Germinal center (tissue), 1 donor: ENCODE results near the gene PCDHGA3.
"Not testable (repeated sequence)": the region's sequence is repeated elsewhere in the genome, so short reads cannot be mapped to it uniquely, and the experiment has no call there.

Source experiments
- DNase-seq: peaks from one replicate; pipeline ENCODE4 v3.0.0; 2012; ENCODE audit warnings: mixed read lengths, low spot score

The PCDHGA3 gene

DNA sequence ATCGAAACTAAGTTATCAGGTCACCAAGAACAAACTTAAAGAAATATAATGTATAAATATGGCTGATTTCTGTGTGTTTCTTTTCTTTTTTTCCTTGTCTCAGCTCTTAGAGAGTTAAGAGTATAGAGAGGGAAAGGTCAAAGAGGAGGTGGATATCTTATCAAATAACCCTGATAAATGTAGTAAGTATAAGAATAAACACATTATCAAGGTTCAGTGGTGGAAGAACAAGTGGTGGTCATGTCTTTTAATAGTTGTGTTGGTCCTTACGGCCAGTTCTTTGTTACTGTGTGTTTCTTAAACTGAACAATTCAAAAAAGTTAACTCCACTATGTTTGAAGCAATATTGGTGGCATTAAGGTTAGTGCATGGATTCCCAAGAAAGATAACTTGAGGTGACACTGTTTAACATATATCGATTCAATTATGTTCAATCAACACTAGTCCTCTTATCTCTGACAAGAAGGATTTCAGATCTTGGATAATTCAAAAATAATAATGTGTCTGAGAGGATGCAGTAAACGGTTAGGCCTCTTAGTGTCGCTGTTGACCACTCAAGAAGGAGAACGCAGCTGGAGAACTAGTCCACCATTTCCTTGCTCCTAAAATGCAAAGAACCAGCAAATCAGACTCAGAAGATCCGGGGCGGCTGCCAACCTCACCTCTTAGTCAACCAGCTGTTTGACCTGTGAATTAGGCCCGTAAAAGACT, at the start of gene PCDHGA3:
Gene PCDHGA3 (plus strand): TSS at position 588 of the 711 bp plus-strand sequence. CDS start 205 bp downstream, outside the sequence.
- peak; percentile 37 for DNase-seq

- DNase-seq, result no peak
These were observed 45.3 kb upstream of the PCDHGA3 start for GRCh38 chr5:141298376-141298775.

GRCh38 chr5:141303756-141304155, 39.9 kb upstream of the PCDHGA3 start, which contains the start of gene SLC25A2:
TSS of gene SLC25A2 (minus strand) at chr5:141304049. CDS start at chr5:141303865, 184 bp downstream.
- DNase-seq, result no peak

- DNase-seq, result no peak
These were observed 37.0 kb upstream of the PCDHGA3 start for GRCh38 chr5:141306630-141307029.

- DNase-seq, result no peak
These were observed 29.9 kb upstream of the PCDHGA3 start for GRCh38 chr5:141313711-141314110.

GRCh38 chr5:141316963-141317362, 26.7 kb upstream of the PCDHGA3 start:
- DNase-seq, result not testable (repeated sequence)

DNA sequence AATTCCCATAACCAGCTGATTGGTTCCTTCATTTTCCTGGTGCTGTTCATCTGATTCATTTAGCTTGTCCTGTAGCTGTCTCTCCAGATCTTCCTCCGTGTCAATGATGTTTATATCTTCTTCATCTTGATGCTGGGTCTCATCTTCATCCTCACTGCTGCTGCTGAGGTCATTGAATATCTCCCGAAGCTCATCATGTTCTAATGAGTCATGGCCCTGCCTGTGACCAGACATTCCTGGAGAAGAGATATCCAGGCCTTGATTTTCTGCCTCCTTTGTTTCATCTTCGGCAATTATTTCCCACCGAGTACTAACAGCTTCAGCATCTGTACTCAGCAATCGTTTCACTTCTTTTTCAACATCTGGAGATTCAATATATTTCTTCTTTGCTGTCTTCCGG, 24.4 kb upstream of the PCDHGA3 start:
- no peak for DNase-seq

DNA sequence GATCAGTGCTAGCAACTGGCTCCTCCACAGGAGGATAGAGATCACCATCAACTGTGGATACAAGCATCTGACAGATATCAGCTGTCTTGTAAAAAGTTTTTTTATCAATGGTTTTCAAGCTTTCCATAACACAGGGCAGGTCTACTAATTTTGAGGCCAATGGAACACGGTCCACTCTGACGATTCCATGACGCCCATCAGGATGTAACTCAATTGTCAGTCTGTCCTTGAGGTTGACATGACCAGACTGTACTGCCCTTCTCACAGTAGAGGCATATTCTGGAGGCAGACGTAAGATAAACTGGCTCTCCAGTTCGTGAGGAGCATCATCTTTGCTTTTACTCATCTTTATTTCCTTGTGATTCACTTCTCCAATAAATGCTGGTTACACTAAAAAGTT, 23.9 kb upstream of the PCDHGA3 start:
- DNase-seq, result no peak

- peak; percentile 93 for DNase-seq
These were observed 23.1 kb upstream of the PCDHGA3 start, which contains the start of gene TAF7 for GRCh38 chr5:141320225-141321169. TSS of gene TAF7 (minus strand) at chr5:141320784. CDS start at chr5:141320044, 740 bp downstream.

GRCh38 chr5:141322261-141322660, 21.4 kb upstream of the PCDHGA3 start:
- no peak for DNase-seq

GRCh38 chr5:141326088-141326854, 17.4 kb upstream of the PCDHGA3 start:
- DNase-seq, result peak; percentile 60

DNA sequence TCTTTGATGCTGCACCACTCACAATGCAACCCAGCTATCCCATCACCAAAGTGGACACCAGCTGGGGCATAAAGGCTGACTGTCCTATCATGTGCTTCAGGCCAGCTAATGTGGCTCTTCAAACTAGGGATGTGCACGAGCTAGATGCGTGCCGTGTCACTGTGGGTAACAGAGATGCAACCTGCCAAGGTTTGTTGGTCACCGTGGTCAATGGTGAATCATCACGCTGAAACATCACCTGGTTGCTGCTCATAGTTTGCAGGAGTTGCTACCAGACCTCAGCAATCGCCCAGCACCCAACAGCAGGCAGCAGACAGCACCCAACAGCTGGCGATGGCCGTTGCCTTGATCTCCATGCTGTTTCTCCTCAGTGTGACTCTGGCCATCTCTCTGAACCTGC, 15.4 kb upstream of the PCDHGA3 start:
- no peak for DNase-seq

GRCh38 chr5:141330299-141331080, 13.1 kb upstream of the PCDHGA3 start, which contains the start of gene PCDHGA1:
TSS of gene PCDHGA1 (plus strand) at chr5:141330514.
- peak; percentile 40 for DNase-seq

DNA sequence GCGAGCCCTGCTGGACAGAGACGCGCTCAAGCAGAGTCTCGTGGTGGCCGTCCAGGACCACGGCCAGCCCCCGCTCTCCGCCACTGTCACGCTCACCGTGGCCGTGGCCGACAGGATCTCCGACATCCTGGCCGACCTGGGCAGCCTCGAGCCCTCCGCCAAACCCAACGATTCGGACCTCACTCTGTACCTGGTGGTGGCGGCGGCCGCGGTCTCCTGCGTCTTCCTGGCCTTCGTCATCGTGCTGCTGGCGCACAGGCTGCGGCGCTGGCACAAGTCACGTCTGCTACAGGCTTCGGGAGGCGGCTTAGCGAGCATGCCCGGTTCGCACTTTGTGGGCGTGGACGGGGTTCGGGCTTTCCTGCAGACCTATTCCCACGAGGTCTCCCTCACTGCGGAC, 11.1 kb upstream of the PCDHGA3 start:
- not testable (repeated sequence) for DNase-seq

DNA sequence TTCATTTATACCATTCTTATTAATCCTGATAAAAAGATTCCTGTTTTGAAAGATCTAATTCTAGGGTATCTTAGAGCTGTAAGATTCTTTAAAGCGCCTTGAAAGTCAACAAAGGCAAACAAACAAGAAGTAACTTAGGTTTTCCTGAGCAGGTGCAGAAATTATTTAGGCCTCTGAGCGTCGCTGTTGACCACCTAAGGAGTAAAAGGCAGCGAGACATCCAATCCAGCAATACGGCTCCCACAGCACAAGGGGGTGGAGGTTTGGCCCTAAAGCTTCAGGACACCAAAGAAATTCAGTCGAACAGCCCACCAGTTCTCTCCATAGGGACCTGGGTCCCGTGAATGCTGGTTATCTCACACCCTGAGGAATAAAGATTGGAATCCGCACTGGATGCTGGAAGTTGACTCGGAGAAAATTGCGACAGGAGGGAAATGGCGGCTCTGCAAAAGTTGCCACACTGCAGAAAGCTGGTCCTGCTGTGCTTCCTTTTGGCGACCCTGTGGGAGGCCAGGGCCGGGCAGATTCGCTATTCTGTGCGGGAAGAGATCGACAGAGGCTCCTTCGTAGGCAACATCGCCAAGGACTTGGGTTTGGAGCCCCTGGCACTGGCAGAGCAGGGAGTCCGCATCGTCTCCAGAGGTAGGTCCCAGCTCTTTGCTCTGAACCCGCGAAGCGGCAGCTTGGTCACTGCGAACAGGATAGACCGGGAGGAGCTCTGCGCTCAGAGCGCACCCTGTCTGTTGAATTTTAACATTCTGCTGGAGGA, 4.9 kb upstream of the PCDHGA3 start, which contains the start of gene PCDHGA2:
Gene PCDHGA2 (plus strand): TSS at position 223 of the 769 bp plus-strand sequence.
- DNase-seq, result peak; percentile 64

GRCh38 chr5:141340781-141341354, 2.8 kb upstream of the PCDHGA3 start:
- DNase-seq, result not testable (repeated sequence)

DNA sequence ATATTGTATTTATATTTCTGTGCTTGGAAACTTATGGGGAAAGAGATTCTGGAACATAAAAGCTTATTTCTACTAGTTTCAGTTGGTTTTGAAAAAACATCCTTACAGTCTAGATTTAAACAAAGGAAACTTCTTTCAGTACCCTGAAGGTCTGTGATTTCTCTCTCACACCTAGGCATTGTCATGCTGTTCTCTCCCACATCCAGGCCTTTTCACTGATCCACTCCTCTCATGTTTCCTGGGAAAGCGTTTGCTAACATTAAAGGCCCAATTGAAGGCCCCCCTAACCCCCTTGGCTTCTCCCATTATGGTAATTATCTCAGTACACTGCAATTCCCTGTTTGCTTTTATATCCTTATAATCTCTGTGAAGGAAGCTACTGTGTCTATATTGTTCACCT, 856 bp upstream of the PCDHGA3 start:
- no peak for DNase-seq

GRCh38 chr5:141343953-141344463, 379 bp downstream of the PCDHGA3 start:
- no peak for DNase-seq

- DNase-seq, result no peak
These were observed 1.7 kb downstream of the PCDHGA3 start for GRCh38 chr5:141345327-141345726.

DNA sequence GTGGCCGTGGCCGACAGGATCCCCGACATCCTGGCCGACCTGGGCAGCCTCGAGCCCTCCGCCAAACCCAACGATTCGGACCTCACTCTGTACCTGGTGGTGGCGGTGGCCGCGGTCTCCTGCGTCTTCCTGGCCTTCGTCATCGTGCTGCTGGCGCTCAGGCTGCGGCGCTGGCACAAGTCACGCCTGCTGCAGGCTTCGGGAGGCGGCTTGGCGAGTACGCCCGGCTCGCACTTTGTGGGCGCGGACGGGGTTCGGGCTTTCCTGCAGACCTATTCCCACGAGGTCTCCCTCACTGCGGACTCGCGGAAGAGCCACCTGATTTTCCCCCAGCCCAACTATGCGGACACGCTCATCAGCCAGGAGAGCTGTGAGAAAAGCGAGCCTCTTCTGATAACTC, 2.4 kb downstream of the PCDHGA3 start:
- DNase-seq, result not testable (repeated sequence)
